HepG2 (cell line): ENCODE results near the gene ST6GALNAC2. TPM values are rescaled to one million over a fixed set of nuclear protein-coding genes. Genes with fewer than 3 reads are reported as not detected.
A peak's percentile ranks its signal among the peaks of the same experiment; 100 is the strongest.

Experiments used
- GRHL1 ChIP-seq: sonication (generic); formaldehyde crosslinking; conservative IDR thresholded peaks from 2 replicates; pipeline ENCODE4 v1.8.0; 2022; ENCODE audit warnings: missing genetic modification reagents
- GZF1 ChIP-seq: sonication (generic); formaldehyde crosslinking; IDR thresholded peaks from 2 replicates; pipeline ENCODE4 v1.5.1; 2020; ENCODE audit warnings: mild to moderate bottlenecking, missing genetic modification reagents
- HNF1B ChIP-seq: sonication (generic); formaldehyde crosslinking; IDR thresholded peaks from 2 replicates; pipeline ENCODE4 v1.5.1; 2020; ENCODE audit warnings: mild to moderate bottlenecking, moderate library complexity, missing genetic modification reagents
- HNRNPLL ChIP-seq: fragments of 200-400 bp; formaldehyde crosslinking; IDR thresholded peaks from 2 replicates; pipeline ENCODE4 v1.6.1; 2017; ENCODE audit warnings: mild to moderate bottlenecking, low read depth, low read length; ENCODE audit not compliant: poor library complexity, severe bottlenecking
- KDM2A ChIP-seq: sonication (generic); formaldehyde crosslinking; IDR thresholded peaks from 2 replicates; pipeline ENCODE4 v1.4.0; 2020; ENCODE audit warnings: low read depth, missing genetic modification reagents, borderline replicate concordance
- MAFF ChIP-seq: IDR thresholded peaks from 2 replicates; pipeline ENCODE4 v1.6.1; 2011; ENCODE audit warnings: low read depth, low read length, improper control_type of control experiment
- MLLT10 ChIP-seq: sonication (generic); formaldehyde crosslinking; IDR thresholded peaks from 2 replicates; pipeline ENCODE4 v1.4.0; 2020; ENCODE audit warnings: missing genetic modification reagents
- NONO ChIP-seq, 2 experiments: fragments of 450-650 bp in 1 of 2; sonication (generic) in 1 of 2; formaldehyde crosslinking in 1 of 2; IDR thresholded peaks in 1 of 2; conservative IDR thresholded peaks in 1 of 2; 2 replicates each; pipeline versions ENCODE4 v1.6.1 to v1.8.0; 2017 to 2022; ENCODE audit warnings: mild to moderate bottlenecking in 1 of 2, missing genetic modification reagents in 1 of 2, moderate library complexity in 1 of 2
- SP140L ChIP-seq: sonication (generic); formaldehyde crosslinking; IDR thresholded peaks from 2 replicates; pipeline ENCODE4 v1.4.0; 2020; ENCODE audit warnings: missing genetic modification reagents, borderline replicate concordance
- STAT6 ChIP-seq: sonication (generic); formaldehyde crosslinking; IDR thresholded peaks from 2 replicates; pipeline ENCODE4 v1.4.0; 2020; ENCODE audit warnings: missing genetic modification reagents, mild to moderate bottlenecking, borderline replicate concordance
- TERF1 ChIP-seq: sonication (generic); formaldehyde crosslinking; IDR thresholded peaks from 2 replicates; pipeline ENCODE4 v1.8.0; 2022; ENCODE audit warnings: mild to moderate bottlenecking, missing genetic modification reagents, moderate library complexity
- ZFP90 ChIP-seq: sonication (generic); formaldehyde crosslinking; IDR thresholded peaks from 2 replicates; pipeline ENCODE4 v1.8.0; 2022; ENCODE audit warnings: missing genetic modification reagents, mild to moderate bottlenecking, inconsistent platforms, borderline replicate concordance
- ZNF224 ChIP-seq: sonication (generic); formaldehyde crosslinking; IDR thresholded peaks from 2 replicates; pipeline ENCODE4 v1.5.0; 2020; ENCODE audit warnings: mild to moderate bottlenecking, missing genetic modification reagents
- ZNF530 ChIP-seq: sonication (generic); formaldehyde crosslinking; IDR thresholded peaks from 2 replicates; pipeline ENCODE4 v1.5.0; 2020; ENCODE audit warnings: low read depth, mild to moderate bottlenecking, missing genetic modification reagents
- ZNF547 ChIP-seq: sonication (generic); formaldehyde crosslinking; IDR thresholded peaks from 2 replicates; pipeline ENCODE4 v1.5.1; 2020; ENCODE audit warnings: mild to moderate bottlenecking, missing genetic modification reagents
- ZNF576 ChIP-seq: sonication (generic); formaldehyde crosslinking; IDR thresholded peaks from 2 replicates; pipeline ENCODE4 v1.4.0; 2020; ENCODE audit warnings: mild to moderate bottlenecking, missing genetic modification reagents
- ZNF737 ChIP-seq: sonication (generic); formaldehyde crosslinking; IDR thresholded peaks from 2 replicates; pipeline ENCODE4 v1.5.0; 2020; ENCODE audit warnings: missing genetic modification reagents, mild to moderate bottlenecking, borderline replicate concordance
- ZNF749 ChIP-seq: sonication (generic); formaldehyde crosslinking; IDR thresholded peaks from 2 replicates; pipeline ENCODE4 v1.8.0; 2022; ENCODE audit warnings: mild to moderate bottlenecking, missing genetic modification reagents, moderate library complexity, borderline replicate concordance
- ZNF790 ChIP-seq: sonication (generic); formaldehyde crosslinking; IDR thresholded peaks from 2 replicates; pipeline ENCODE4 v1.8.0; 2022; ENCODE audit warnings: missing genetic modification reagents, mild to moderate bottlenecking, borderline replicate concordance
- ZNF850 ChIP-seq: sonication (generic); formaldehyde crosslinking; conservative IDR thresholded peaks from 2 replicates; pipeline ENCODE4 v1.9.0; 2021; ENCODE audit warnings: mild to moderate bottlenecking, missing genetic modification reagents
- polyA plus RNA-seq, 8 experiments: library from polyadenylated mRNA; depleted of rRNA in 3 of 8; stranded (reverse) in 7 of 8; unstranded in 1 of 8; fragments of >200 nt; fragmentation: Illumina TruSeq in 4 of 8; extraction: Trizol in 4 of 8; gene quantifications; 2 replicates each; pipeline versions ENCODE4 v1.2.1 to v1.2.3, GENCODE V29; 2011 to 2016; ENCODE audit warnings: low read depth in 4 of 8, missing spikeins in 1 of 8, mixed read lengths in 1 of 8; ENCODE audit not compliant: insufficient read depth in 1 of 8
- total RNA-seq, 5 experiments: library from RNA; depleted of rRNA; stranded (reverse); fragments of >200 nt; fragmentation: Illumina TruSeq; extraction: Trizol; gene quantifications; 2 replicates each; pipeline ENCODE4 v1.2.3, GENCODE V29; 2016; ENCODE audit warnings: low read depth in 1 of 5

Gene ST6GALNAC2
- total and polyA plus RNA-seq, 2 of the 13 experiments (the other 11 are each of a cell fraction or from before 2014, with no cell fraction given): 0.12 to 0.49 TPM

GRCh38 chr17:76585649-76586593 lies at the start of gene ST6GALNAC2 (continued):
- no peak for TF ChIP-seq STAT6 (CRISPR knock-in tag)
- TF ChIP-seq HNRNPLL: peak; percentile 95
- TF ChIP-seq ZNF530 (CRISPR knock-in tag): no peak
- TF ChIP-seq MAFF: no peak
- no peak for TF ChIP-seq MLLT10 (CRISPR knock-in tag)
- peak; percentile 60; the same call in 1 of the 2 replicates for TF ChIP-seq HNF1B (CRISPR knock-in tag)
- peak; percentile 67; the same call in 1 of the 2 replicates for TF ChIP-seq KDM2A (CRISPR knock-in tag)
- no peak; the same call in 1 of the 2 replicates for TF ChIP-seq ZFP90
- TF ChIP-seq NONO (IDR thresholded peaks at IDR 0.05): no peak
- TF ChIP-seq NONO (CRISPR knock-in tag; conservative IDR thresholded peaks at IDR 0.05): peak; percentile 66; the same call in 1 of the 2 replicates
- TF ChIP-seq SP140L: no peak
- TF ChIP-seq ZNF576: no peak
- no peak for TF ChIP-seq ZNF737 (CRISPR knock-in tag)
- no peak for TF ChIP-seq ZNF790 (CRISPR knock-in tag)
- TF ChIP-seq TERF1: no peak
- TF ChIP-seq ZNF224: no peak
- TF ChIP-seq GZF1 (CRISPR knock-in tag): no peak
- TF ChIP-seq GRHL1 (CRISPR knock-in tag): no peak
- TF ChIP-seq ZNF850 (CRISPR knock-in tag): no peak
- TF ChIP-seq ZNF749: no peak
- TF ChIP-seq ZNF547: no peak
